HG02610 (cell line): Measurements from ENCODE around the gene TLE2.
"Not testable (repeated sequence)": the region's sequence is repeated elsewhere in the genome, so short reads cannot be mapped to it uniquely, and the experiment has no call there.

Experiments
- ATAC-seq: cut with Tn5 transposase; IDR thresholded peaks from one replicate; pipeline ENCODE4 v1.9.1; 2021; ENCODE audit warnings: mild to moderate bottlenecking, moderate library complexity; ENCODE audit not compliant: unreplicated experiment

Gene TLE2

GRCh38 chr19:3015126-3016057 lies 13.7 kb downstream of the TLE2 start:
- ATAC-seq, result no peak

DNA sequence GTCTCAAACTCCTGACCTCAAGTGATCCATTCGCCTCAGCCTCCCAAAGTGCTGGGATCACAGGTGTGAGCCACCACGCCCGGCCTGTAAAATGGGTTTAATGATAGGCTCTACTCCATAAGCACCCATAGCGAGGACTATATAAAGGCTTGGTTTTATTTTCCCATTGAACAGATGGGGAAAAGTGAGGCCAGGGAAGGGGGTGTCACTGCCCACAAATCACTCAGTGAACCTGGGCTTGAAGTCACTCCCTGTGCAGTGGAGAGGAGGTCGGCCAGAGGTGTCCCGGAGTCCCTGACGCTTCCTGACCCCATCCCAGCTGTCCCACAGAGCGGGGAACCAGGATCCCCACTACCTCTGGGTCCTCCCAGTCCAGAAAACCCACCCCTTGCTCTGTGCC lies 14.9 kb downstream of the TLE2 start:
- ATAC-seq, result no peak

GRCh38 chr19:3013263-3013725 lies 15.8 kb downstream of the TLE2 start:
- no peak for ATAC-seq

DNA sequence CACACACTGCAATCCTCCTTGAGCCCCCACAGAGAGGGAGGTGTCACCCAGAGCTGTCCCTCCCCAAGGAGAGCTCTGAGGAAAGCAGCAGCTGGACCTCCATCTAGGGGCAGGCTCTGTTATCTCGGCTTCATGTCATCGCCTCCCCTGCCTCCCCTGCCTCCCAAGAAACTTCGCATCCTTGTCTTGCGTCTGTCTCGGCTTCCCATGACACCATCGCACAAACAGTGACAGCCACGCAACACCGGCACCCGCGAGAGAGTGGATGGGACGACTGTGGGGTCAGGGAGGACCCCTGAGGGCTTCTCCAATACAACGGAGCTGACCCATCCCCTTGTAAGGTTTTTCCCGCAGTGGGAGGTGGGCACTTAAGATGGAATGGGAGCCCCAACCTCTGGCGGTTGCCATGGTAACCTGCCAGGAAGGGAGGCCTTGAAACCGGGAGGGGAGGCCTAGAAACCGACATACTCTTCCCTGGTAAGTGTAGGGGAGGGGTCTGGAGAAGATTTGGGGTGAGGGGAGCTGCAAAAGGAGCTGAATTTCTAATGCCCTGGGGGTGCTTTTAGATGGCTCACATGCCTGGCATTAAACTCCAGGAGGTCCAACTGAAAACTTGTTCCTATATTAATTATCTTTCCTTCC lies 16.3 kb downstream of the TLE2 start:
- no peak for ATAC-seq

DNA sequence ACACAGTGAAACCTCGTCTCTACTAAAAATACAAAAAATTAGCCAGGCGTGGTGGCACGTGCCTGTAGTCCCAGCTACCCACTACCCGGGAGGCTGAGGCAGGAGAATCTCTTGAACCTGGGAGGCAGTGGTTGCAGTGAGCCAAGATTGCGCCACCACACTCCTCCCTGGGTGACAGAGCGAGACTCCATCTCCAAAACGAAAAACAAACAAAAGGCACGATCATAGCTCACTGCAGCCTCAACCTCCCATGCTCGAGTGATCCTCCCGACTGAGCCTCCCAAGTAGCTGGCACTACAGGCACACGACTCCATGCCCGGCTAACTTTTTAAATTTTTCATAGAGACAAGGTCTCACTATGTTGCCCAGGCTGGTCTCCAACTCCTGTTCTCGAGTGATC lies 17.0 kb downstream of the TLE2 start:
- ATAC-seq, result not testable (repeated sequence)

- no peak for ATAC-seq
Measured at GRCh38 chr19:3010871-3011270, 18.2 kb downstream of the TLE2 start.

DNA sequence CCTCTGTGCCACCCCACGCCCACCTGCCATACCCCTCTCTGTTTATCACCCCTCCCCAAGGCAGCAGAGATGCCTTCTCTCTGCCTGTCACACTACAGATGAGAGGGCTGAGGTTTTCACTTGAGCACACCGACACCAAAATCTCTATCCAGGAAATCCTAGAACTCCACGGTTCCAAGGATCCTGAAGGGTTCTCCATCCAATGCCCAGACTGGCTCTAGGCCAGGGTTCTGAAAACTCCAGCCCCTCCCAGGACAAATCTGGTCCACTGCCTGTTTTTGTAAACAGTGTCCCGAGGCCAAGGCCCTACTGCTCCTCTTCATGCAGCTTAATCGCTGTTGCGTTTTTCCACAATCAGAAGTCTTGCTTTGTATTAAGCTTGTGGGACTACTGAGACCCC lies 20.1 kb downstream of the TLE2 start:
- ATAC-seq, result no peak

DNA sequence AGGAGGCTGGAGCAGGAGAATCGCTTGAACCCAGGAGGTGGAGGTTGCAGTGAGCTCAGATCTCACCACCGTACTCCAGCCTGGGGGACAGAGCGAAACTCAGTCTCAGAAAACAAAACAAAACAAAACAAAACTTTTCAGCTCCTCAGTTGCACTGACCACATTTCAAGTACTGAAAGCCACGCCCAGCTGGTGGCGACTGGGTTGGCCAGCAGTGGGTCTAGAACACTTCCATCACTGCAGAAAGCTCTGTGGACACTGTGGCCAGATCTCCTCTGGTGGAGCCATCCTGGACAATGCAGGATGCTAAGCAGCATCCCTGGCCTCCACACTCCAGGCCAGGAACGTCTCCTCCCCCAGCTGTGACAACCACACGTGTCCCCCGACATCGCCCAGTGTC lies 21.1 kb downstream of the TLE2 start:
- no peak for ATAC-seq

GRCh38 chr19:3006075-3006767 lies 22.9 kb downstream of the TLE2 start:
- no peak for ATAC-seq

DNA sequence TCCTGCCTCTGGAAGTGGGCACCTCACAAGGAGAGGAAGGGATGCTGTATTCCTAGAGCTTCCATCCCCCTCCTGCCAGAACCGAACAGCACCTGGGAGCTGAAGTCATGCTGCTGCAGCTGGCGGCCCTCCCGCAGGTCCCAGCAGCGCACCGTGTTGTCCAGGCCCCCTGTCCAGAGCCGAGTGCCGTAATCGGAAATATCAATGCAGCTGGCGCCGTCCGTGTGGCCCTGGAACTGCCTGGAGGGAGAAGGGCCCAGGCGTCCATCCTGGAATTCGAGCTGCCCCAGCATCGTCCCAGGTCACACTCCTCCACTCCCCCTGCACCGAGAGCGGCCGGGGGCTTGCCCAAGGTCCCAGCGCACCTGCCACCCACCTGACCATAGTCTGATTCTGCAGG lies 23.7 kb downstream of the TLE2 start:
- ATAC-seq, result no peak

GRCh38 chr19:3004522-3004921 lies 24.6 kb downstream of the TLE2 start:
- ATAC-seq, result no peak

GRCh38 chr19:3003046-3003445 lies 26.0 kb downstream of the TLE2 start:
- ATAC-seq, result no peak

- ATAC-seq, result no peak
Measured at GRCh38 chr19:3001235-3001800, 27.8 kb downstream of the TLE2 start.

GRCh38 chr19:2998642-2999041 lies 30.4 kb downstream of the TLE2 start:
- ATAC-seq, result no peak

DNA sequence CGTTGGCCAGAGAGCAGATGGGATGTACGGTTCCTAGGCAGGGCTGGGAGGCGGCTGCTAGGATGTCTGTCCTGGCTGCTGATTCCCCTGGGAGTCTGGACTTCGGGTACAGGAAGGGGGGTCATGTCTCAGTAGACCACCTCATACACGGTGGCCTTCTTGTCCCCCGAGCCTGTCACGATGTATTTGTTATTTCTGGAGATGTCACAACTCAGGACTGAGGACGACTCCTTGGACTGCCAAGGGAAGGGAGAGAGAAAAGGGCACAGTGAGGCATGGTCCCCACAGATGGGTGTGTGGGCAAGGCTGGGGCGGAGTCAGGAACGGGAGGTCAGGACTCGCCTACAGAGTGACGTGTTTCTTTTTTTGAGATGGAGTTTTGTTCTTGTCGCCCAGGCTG lies 31.4 kb downstream of the TLE2 start:
- no peak for ATAC-seq

DNA sequence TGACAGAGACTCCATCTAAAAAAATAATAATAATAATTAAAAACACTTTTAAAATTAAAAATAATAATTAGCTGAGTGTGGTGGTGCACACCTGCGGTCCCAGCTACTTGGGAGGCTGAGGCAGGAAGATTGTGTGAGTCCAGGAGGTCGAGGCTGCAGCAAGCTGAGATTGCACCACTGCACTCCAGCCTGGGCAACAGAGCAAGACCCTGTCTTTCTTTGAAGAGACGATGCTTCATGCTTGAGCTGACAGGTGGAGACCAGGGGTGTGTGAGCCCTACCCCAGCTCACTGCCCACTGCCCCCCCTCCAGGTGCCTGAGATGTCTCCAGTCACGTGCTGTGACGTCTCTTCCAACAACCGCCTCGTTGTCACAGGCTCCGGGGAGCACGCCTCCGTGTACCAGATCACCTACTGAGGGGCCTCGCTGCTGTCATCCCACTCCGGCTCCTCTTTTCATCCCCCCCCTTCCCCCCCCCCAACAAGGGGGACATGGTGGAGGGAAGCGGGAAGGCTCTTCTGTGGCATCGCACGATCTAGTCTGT lies 34.4 kb downstream of the TLE2 start:
- no peak for ATAC-seq

DNA sequence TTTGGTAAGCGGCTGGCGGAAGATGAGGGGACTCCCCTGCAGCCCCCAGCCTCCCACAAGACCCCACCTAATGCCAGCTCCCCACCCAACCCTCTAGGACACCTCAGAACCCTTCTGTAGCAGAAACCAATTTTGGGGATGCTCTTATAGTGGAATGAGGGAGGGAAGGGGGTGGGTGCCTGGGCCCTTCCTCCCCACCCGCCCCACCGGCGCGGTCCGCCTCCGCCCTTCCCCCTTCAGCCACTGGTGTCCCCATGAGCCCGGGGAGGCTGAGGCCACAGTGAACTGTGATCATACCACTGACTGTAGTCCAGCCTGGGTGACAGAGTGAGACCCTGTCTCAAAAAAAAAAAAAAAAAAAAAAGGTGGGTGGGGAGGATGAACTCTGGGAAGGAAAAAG lies 35.5 kb downstream of the TLE2 start:
- no peak for ATAC-seq

GRCh38 chr19:2992958-2993357 lies 36.1 kb downstream of the TLE2 start:
- ATAC-seq, result no peak

DNA sequence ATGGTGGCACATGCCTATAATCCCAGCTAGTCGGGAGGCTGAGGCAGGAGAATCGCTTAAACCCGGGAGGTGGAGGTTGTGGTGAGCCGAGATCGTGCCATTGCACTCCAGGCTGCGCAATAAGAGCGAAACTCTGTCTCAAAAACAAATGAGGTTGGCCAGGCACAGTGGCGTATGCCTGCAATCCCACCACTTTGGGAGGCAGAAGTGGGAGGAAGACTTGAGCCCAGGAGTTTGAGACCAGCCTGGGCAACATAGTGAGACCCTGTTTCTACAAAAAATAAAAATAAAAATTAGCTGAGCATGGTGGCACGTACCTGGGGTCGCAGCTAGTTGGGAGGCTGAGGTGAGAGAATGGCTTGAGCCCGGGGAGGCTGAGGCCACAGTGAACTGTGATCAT lies 36.7 kb downstream of the TLE2 start:
- ATAC-seq, result not testable (repeated sequence)

DNA sequence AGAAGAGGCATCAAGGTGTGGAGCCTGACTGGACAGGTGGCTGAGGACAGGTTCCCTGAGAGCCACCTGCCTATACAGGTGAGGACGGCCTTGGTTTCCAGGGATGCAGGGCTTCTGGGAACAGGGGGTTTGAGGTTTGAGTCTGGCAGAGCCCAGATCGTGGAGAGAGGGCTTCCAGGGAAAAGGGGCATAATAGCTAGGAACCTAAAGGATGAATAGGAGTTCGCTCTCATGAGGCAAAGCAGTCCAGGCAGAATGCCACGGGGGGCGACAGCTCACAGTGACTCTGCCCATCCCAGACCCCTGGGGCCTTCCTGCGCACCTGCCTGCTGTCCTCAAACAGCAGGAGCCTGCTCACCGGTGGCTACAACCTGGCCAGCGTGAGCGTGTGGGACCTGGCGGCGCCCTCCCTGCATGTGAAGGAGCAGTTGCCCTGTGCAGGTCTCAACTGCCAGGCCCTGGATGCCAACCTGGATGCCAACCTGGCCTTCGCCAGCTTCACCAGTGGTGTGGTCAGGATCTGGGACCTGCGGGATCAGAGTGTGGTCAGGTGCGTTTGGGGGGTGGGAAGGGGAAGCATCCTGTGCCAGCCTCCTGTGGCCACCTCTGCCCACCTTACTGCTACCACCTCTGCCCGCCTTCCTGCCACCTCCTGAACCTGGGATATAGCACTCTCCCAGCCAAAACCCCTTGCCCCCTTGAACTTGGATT lies 39.7 kb downstream of the TLE2 start:
- ATAC-seq, result no peak
